H1 (cell line): ENCODE measurements around the gene TEX2. TPM values are rescaled to one million over a fixed set of nuclear protein-coding genes. Genes with fewer than 3 reads are reported as not detected.

ENCODE experiments used
- CTCF ChIA-PET: fragments of 300-600 bp; sonication (Branson Sonifier 250); formaldehyde crosslinking; loops from one replicate; lab custom pipeline; 2021; ENCODE audit not compliant: partially characterized antibody; lab: Charles Lee
- POLR2A ChIA-PET: fragments of 300-600 bp; sonication (Branson Sonifier 250); formaldehyde crosslinking; loops from one replicate; lab custom pipeline; 2021; ENCODE audit warnings: inconsistent platforms; ENCODE audit not compliant: partially characterized antibody; lab: Charles Lee
- DNase-seq, 2 experiments: peaks; one replicate each; pipeline versions ENCODE4 v3.0.0 to v3.0.0-alpha.2; 2010 to 2022; ENCODE audit warnings: low spot score in 2 of 2, low read depth in 1 of 2, mixed read lengths in 1 of 2
- FAIRE-seq: peaks from 2 replicates; lab custom pipeline; 2011; peaks lifted over from hg19 to GRCh38; lab: Jason Lieb, UNC
- H2AFZ ChIP-seq: 2 replicates; pipeline ENCODE4 v1.8.1; 2012; ENCODE audit warnings: low read length, inconsistent platforms
- H2AK5ac ChIP-seq: 2 replicates; pipeline ENCODE4 v1.6.1; 2013; ENCODE audit warnings: low read depth, low read length
- H2BK120ac ChIP-seq: replicated peaks from 2 replicates; pipeline ENCODE3; 2013; ENCODE audit warnings: low read depth, low read length, inconsistent platforms
- H2BK12ac ChIP-seq: 2 replicates; pipeline ENCODE4 v1.6.1; 2013; ENCODE audit warnings: low read depth, low read length
- H2BK15ac ChIP-seq: 2 replicates; pipeline ENCODE4 v1.6.1; 2013; ENCODE audit warnings: low read length
- H2BK20ac ChIP-seq: 2 replicates; pipeline ENCODE4 v1.6.1; 2013; ENCODE audit warnings: low read length
- H2BK5ac ChIP-seq: 2 replicates; pipeline ENCODE4 v1.6.1; 2013; ENCODE audit warnings: low read depth, low read length
- H3K14ac ChIP-seq: 2 replicates; pipeline ENCODE4 v1.6.1; 2013; ENCODE audit warnings: inconsistent platforms; ENCODE audit not compliant: insufficient read length
- H3K18ac ChIP-seq: 2 replicates; pipeline ENCODE4 v1.6.1; 2013; ENCODE audit warnings: low read length; ENCODE audit errors: extremely low read depth
- H3K23ac ChIP-seq: 2 replicates; pipeline ENCODE4 v1.6.1; 2013; ENCODE audit warnings: inconsistent platforms; ENCODE audit not compliant: insufficient read length
- H3K23me2 ChIP-seq: 2 replicates; pipeline ENCODE4 v1.6.1; 2013; ENCODE audit warnings: low read depth, low read length
- H3K27ac ChIP-seq: 2 replicates; pipeline ENCODE4 v1.6.1; 2011; ENCODE audit warnings: low read depth, low read length, inconsistent platforms
- H3K27me3 ChIP-seq, 4 experiments: replicated peaks in 1 of 4; 1 replicate in 1 of 4; 2 replicates in 3 of 4; pipeline versions ENCODE4 v1.6.1 to v1.8.1; 2011 to 2013; ENCODE audit warnings: low read length in 3 of 4, mild to moderate bottlenecking in 3 of 4, inconsistent platforms in 2 of 4, mixed read lengths in 2 of 4, moderate library complexity in 1 of 4; ENCODE audit not compliant: control insufficient read depth in 3 of 4, insufficient read depth in 3 of 4; ENCODE audit errors: extremely low read depth in 1 of 4
- H3K36me3 ChIP-seq, 4 experiments: 2 replicates each; pipeline versions ENCODE4 v1.6.1 to v1.8.1; 2011 to 2013; ENCODE audit warnings: mild to moderate bottlenecking in 4 of 4, low read length in 3 of 4, moderate library complexity in 2 of 4, control low read depth in 1 of 4, inconsistent platforms in 1 of 4; ENCODE audit not compliant: insufficient read depth in 4 of 4, control insufficient read depth in 2 of 4
- H3K4ac ChIP-seq: replicated peaks from 2 replicates; pipeline ENCODE3; 2013; ENCODE audit warnings: low read length, low read depth, mixed read lengths, inconsistent platforms; ENCODE audit not compliant: insufficient read length
- H3K4me1 ChIP-seq, 4 experiments: replicated peaks in 1 of 4; 1 replicate in 1 of 4; 2 replicates in 3 of 4; pipeline versions ENCODE4 v1.6.1 to v1.8.1; 2011 to 2013; ENCODE audit warnings: low read length in 3 of 4, inconsistent platforms in 2 of 4, mixed read lengths in 1 of 4; ENCODE audit not compliant: insufficient read depth in 4 of 4, control insufficient read depth in 3 of 4
- H3K4me2 ChIP-seq, 2 experiments: 2 replicates each; pipeline versions ENCODE4 v1.6.1 to v1.8.1; 2011 to 2013; ENCODE audit warnings: low read depth in 2 of 2, low read length in 2 of 2, control low read depth in 1 of 2, inconsistent platforms in 1 of 2, mild to moderate bottlenecking in 1 of 2; ENCODE audit not compliant: insufficient read depth in 1 of 2
- H3K4me3 ChIP-seq, 4 experiments: fragments of 200-600, 300-600 bp in 1 of 4; sonication (generic), shearing (Covaris generic), sonication (Bioruptor Twin) in 1 of 4; 2 replicates each; pipeline versions ENCODE4 v1.5.1 to v1.8.1; 2011 to 2016; ENCODE audit warnings: low read length in 4 of 4, low read depth in 3 of 4, control low read depth in 2 of 4, inconsistent platforms in 2 of 4, mild to moderate bottlenecking in 2 of 4, mixed read lengths in 1 of 4, moderate library complexity in 1 of 4; ENCODE audit not compliant: insufficient read depth in 2 of 4; ENCODE audit errors: extremely low read depth in 1 of 4
- H3K56ac ChIP-seq: replicated peaks from 2 replicates; pipeline ENCODE3; 2013; ENCODE audit warnings: low read depth, mild to moderate bottlenecking, mixed read lengths, low read length, inconsistent platforms; ENCODE audit not compliant: insufficient read length
- H3K79me1 ChIP-seq: 2 replicates; pipeline ENCODE4 v1.6.1; 2013; ENCODE audit warnings: low read depth, low read length, control low read depth
- H3K79me2 ChIP-seq, 2 experiments: 2 replicates each; pipeline versions ENCODE4 v1.6.1 to v1.8.1; 2012 to 2013; ENCODE audit warnings: low read length in 2 of 2, mild to moderate bottlenecking in 2 of 2, inconsistent platforms in 1 of 2; ENCODE audit not compliant: insufficient read depth in 2 of 2, control insufficient read depth in 1 of 2
- H3K9ac ChIP-seq, 4 experiments: replicated peaks in 1 of 4; 1 replicate in 1 of 4; 2 replicates in 3 of 4; pipeline versions ENCODE4 v1.6.1 to v1.8.1; 2011 to 2013; ENCODE audit warnings: low read depth in 3 of 4, low read length in 3 of 4, control low read depth in 2 of 4, mild to moderate bottlenecking in 2 of 4, moderate library complexity in 2 of 4, inconsistent platforms in 1 of 4; ENCODE audit errors: extremely low read depth in 1 of 4
- H3K9me3 ChIP-seq, 2 experiments: 2 replicates each; pipeline versions ENCODE4 v1.6.1 to v1.8.1; 2012 to 2013; ENCODE audit warnings: mild to moderate bottlenecking in 2 of 2, moderate library complexity in 2 of 2, control low read depth in 1 of 2, inconsistent platforms in 1 of 2, low read depth in 1 of 2, low read length in 1 of 2, mixed read lengths in 1 of 2; ENCODE audit not compliant: insufficient read depth in 2 of 2
- H4K20me1 ChIP-seq, 2 experiments: replicated peaks in 1 of 2; 2 replicates each; pipeline versions ENCODE3 to v1.8.1; 2011 to 2013; ENCODE audit warnings: inconsistent platforms in 2 of 2, low read length in 2 of 2, mild to moderate bottlenecking in 1 of 2; ENCODE audit not compliant: insufficient read depth in 2 of 2, control insufficient read depth in 1 of 2
- H4K5ac ChIP-seq: 2 replicates; pipeline ENCODE4 v1.6.1; 2013; ENCODE audit warnings: low read length, low read depth, mixed read lengths, inconsistent platforms; ENCODE audit not compliant: insufficient read length
- H4K8ac ChIP-seq: 2 replicates; pipeline ENCODE4 v1.8.0; 2013; ENCODE audit warnings: mild to moderate bottlenecking, moderate library complexity, low read length, inconsistent platforms; ENCODE audit not compliant: insufficient read depth; ENCODE audit errors: extremely low read depth
- H4K91ac ChIP-seq: replicated peaks from 2 replicates; pipeline ENCODE3; 2013; ENCODE audit warnings: low read length, mixed read lengths, inconsistent platforms; ENCODE audit not compliant: insufficient read length
- KDM4A ChIP-seq: IDR thresholded peaks from one replicate; pipeline ENCODE4 v1.7.1; 2012; ENCODE audit warnings: low read depth, mild to moderate bottlenecking, moderate library complexity, low read length, inconsistent platforms; ENCODE audit not compliant: severe bottlenecking
- KDM5A ChIP-seq: fragments of 200-600 bp; IDR thresholded peaks from 2 replicates; pipeline ENCODE4 v1.7.1; 2012; ENCODE audit warnings: mild to moderate bottlenecking, low read length, inconsistent platforms, mixed read lengths
- SIRT6 ChIP-seq: IDR thresholded peaks from one replicate; pipeline ENCODE4 v1.7.1; 2012; ENCODE audit warnings: low read length, inconsistent platforms
- SP2 ChIP-seq: IDR thresholded peaks from 2 replicates; pipeline ENCODE4 v1.6.1; 2012; ENCODE audit warnings: mild to moderate bottlenecking, low read length, inconsistent platforms
- WGBS, 2 experiments: shearing (Covaris generic) in 1 of 2; methylation state at CpG; one replicate each; pipeline versions ENCODE4 v1.1.6 to v1.1.7; 2013 to 2015; ENCODE audit warnings: low lambda C conversion rate in 2 of 2, mixed read lengths in 2 of 2, inconsistent platforms in 1 of 2, low coverage in 1 of 2, missing lambda C conversion rate in 1 of 2; ENCODE audit not compliant: insufficient replicate concordance in 2 of 2, insufficient coverage in 1 of 2, insufficient read length in 1 of 2; ENCODE audit errors: extremely low coverage in 1 of 2, missing lambda C conversion rate in 1 of 2; 5-methylcytosine and 5-hydroxymethylcytosine counted together
- polyA plus RNA-seq, 7 experiments: library from polyadenylated mRNA; depleted of rRNA in 3 of 7; stranded (reverse) in 5 of 7; unstranded in 2 of 7; fragments of >200 nt in 5 of 7; fragments of 200-250 nt in 2 of 7; gene quantifications; 1 replicate in 5 of 7; 2 replicates in 1 of 7; 4 replicates in 1 of 7; pipeline versions ENCODE4 v1.2.1 to v1.2.3, GENCODE V29; 2011 to 2013; ENCODE audit warnings: missing spikeins in 2 of 7, mixed read lengths in 2 of 7
- total RNA-seq: library from RNA; stranded (reverse); fragmentation: NEBNext Ultra II Directional; extraction: Animal tissue kit (Norgen Biotek cat#: 25700); gene quantifications from 2 replicates; pipeline ENCODE4 v1.2.1, GENCODE V29; 2021

Gene TEX2
- total and polyA plus RNA-seq, 2 of the 8 experiments (the other 6 are each of a cell fraction or from before 2014, with no cell fraction given) = 6.1 to 15.6 TPM

DNA sequence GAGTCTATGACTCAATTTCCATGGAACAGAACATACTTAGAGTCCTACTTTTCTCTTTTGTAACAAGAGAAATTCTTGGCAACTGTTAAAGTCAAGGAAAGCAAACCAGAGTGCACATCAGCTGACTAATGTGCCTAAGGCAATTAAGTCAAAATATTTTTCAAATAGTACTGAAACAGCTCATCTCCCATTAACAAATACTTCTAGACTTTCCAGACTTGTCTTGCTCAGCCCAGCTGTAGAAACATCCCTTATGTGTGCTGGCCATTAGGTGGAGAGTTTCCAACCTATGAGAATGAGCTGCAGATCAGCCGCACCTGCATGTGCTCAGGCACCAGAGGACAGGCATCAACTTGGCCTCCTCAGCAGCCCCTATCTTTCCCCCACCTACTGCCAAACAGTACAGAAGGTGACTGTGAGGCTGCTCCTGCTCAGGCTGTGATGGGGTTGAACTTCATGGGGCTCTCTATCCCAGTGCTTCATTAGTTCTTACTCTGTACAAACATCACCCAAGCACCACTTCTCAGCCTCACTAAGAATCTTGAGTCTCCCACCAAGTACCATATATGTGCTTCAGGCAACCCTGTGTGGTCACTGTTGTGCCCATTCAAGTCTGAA lies 32.2 kb downstream of the TEX2 start:
- H3K27ac ChIP-seq = no peak overlapping the region
- CTCF ChIA-PET = interaction anchor here (0.6 kb wide), 1 partner anchor 45 kb away, joined by 4 read pairs; no protein-coding TSS in a partner anchor
- no peak overlapping the region for H2BK20ac ChIP-seq
- H4K20me1 ChIP-seq = peaks cover 0 to 1% of the 10 kb centered on the region in 2 experiments
- no peak overlapping the region for H3K18ac ChIP-seq
- FAIRE-seq (no peak), DNase-seq (no peak)
- no peak overlapping the region for H2BK12ac ChIP-seq
- no peak overlapping the region for H3K56ac ChIP-seq
- POLR2A ChIA-PET = interaction anchor here (1.0 to 2.2 kb wide), 3 partner anchors 12 to 85 kb away, joined by 3 to 11 read pairs (median 6); partner anchors contain the start of gene TEX2
- no peak overlapping the region for H2BK120ac ChIP-seq
- H4K91ac ChIP-seq = no peak overlapping the region
- no peak overlapping the region for H4K5ac ChIP-seq
- H3K23ac ChIP-seq = no peak overlapping the region
- no peak overlapping the region for H3K14ac ChIP-seq
- H2BK5ac ChIP-seq = no peak overlapping the region
- no peak overlapping the region for H3K4me3 ChIP-seq
- no peak overlapping the region for H3K4ac ChIP-seq
- no peak overlapping the region for H2AFZ ChIP-seq
- H4K8ac ChIP-seq = no peak overlapping the region; the same call in 1 of the 2 replicates
- no peaks in the 10 kb centered on the region; a peak in 1 of 8 replicates for H3K36me3 ChIP-seq
- WGBS, 2 experiments = 100% methylated on average over 1 of the region's 1 CpG; no CpG with 5 or more reads in 1 of the 2 experiments
- no peaks in the 10 kb centered on the region for H3K23me2 ChIP-seq
- H3K79me2 ChIP-seq = 0 out of 4 replicates have a peak, but pooled peaks cover 0 to 4% of the 10 kb centered on the region in 2 experiments
- no peaks in the 10 kb centered on the region; the same call in 1 of the 2 replicates for H3K79me1 ChIP-seq
- H3K9me3 ChIP-seq = no peaks in the 10 kb centered on the region
- H3K4me1 ChIP-seq = peaks cover 0 to 6% (median 1%) of the 10 kb centered on the region in 4 experiments; a peak in 3 of 7 replicates
- no peaks in the 10 kb centered on the region for H3K27me3 ChIP-seq
- no peak overlapping the region for H3K4me2 ChIP-seq
- H2BK15ac ChIP-seq = no peak overlapping the region
- no peak overlapping the region for H2AK5ac ChIP-seq
- H3K9ac ChIP-seq = no peak overlapping the region
- TF ChIP-seq SIRT6 (no peak), KDM4A (no peak), KDM5A (no peak), SP2 (no peak)
